LNCaP clone FGC (cell line): ENCODE results near the gene ALG1L2.
"Not testable (repeated sequence)": the region's sequence is repeated elsewhere in the genome, so short reads cannot be mapped to it uniquely, and the experiment has no call there.

ENCODE experiments used
- DNase-seq: peaks from one replicate; pipeline ENCODE4 v3.0.0-alpha.2; 2011; ENCODE audit warnings: low read depth
- H3K4me3 ChIP-seq: 2 replicates; pipeline ENCODE4 v1.5.1; 2011; ENCODE audit warnings: mild to moderate bottlenecking, low read depth, low read length, control low read depth
- TF ChIP-seq, protein P1 (sequence below): IDR thresholded peaks from 2 replicates; pipeline ENCODE4 v1.5.1; 2012; ENCODE audit warnings: mild to moderate bottlenecking; ENCODE audit not compliant: control insufficient read depth, insufficient read depth; ENCODE audit errors: extremely low read depth

ALG1L2 gene

DNA sequence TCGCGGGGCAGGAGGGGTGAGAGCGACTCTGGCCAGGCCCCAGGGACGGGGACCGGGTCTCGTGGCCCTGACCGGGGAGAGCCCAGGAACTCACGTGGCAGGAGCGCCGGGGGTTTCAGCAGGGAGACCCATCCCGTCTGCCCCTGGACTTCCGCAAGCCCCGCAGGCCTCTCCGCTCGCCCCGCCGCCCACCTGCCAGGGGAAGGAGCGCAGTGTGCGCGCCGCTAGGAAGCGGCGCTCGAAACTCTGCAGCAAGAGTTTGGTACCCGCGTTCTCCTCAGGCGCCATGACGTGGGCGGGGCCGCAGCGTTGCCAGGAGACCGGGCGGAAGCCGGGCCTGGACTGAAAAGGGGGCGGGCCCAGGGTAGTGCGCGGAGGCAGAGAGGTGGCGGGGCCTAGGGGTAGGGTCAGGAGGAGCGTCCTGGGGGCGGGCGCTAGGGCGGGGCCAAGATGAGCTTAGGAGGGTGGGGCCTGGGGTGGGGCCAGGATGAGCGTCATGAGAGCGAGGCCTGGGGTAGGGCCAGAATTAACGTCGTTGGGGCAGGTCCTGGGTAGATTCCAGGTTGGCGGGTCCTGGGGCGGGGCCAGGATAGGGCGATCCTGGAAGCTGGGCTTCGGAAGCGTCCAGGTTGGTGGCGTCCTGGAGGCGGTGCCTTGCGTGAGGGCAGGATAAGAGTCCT, 29.7 kb downstream of the ALG1L2 start:
- DNase-seq, result peak; percentile 84
- TF ChIP-seq, protein P1, sequence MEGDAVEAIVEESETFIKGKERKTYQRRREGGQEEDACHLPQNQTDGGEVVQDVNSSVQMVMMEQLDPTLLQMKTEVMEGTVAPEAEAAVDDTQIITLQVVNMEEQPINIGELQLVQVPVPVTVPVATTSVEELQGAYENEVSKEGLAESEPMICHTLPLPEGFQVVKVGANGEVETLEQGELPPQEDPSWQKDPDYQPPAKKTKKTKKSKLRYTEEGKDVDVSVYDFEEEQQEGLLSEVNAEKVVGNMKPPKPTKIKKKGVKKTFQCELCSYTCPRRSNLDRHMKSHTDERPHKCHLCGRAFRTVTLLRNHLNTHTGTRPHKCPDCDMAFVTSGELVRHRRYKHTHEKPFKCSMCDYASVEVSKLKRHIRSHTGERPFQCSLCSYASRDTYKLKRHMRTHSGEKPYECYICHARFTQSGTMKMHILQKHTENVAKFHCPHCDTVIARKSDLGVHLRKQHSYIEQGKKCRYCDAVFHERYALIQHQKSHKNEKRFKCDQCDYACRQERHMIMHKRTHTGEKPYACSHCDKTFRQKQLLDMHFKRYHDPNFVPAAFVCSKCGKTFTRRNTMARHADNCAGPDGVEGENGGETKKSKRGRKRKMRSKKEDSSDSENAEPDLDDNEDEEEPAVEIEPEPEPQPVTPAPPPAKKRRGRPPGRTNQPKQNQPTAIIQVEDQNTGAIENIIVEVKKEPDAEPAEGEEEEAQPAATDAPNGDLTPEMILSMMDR, result no peak
- peak overlapping the region; percentile 86 for H3K4me3 ChIP-seq

DNA sequence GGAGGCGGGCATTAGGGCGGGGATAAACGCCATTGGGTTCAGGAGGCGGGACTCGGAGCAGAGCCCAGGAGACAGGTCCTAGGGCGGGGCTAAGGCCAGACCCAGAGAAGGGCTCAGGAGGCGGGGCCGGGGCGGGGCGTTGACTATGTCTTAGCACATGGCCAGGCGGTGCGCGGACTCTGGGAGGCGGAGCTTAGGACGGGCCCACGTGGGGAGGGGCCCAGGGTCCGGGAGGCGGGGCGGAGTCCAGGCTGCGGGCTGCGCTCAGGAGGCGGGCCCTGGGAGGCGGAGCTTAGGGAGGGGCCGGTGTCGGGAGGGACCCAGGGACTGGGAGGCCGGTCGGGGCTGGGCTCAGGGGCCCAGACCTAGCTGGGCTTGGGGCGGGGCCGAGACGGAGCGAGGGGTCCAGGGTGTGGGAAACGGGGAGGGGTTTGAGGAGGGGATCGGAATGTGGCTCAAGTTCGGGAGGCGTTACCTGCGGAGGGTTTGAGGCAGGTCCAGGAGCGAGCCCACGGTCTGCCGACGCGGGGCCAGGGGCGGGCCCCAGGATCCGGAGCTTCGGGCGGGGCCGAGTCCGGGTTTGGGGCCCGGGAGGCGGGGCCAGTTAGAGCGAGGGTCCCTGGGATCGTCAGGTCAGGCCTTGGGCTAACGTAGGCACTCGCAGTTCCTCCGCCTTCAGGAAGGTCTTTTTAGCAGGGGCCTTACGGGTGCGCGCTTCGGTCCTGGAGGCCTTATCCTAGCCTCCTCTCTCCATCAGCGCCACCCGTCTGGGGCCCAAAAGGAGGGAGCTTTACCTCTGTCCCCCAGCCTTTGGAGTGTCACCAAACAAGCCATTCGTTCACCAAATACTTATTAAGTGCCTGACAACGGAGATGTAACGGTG, 30.5 kb downstream of the ALG1L2 start:
- H3K4me3 ChIP-seq, result peak overlapping the region; percentile 43
- not testable (repeated sequence) for DNase-seq

DNA sequence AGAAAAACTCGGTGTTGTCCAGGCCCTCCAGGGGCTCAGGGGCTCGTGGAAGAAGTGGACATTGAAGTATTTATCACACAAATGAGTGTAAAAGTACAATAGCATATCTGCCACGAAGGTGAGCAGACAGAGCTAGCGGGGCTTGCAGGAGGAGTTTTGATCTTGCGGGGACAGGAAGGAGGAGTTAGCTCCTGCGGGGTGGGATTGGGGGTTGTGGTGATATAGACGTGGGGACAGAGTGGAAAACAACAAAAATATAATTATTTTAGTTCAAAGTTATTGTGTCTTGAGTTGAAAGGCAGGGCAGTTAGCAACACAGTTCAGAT, 31.1 kb downstream of the ALG1L2 start:
- not testable (repeated sequence) for DNase-seq
- peak overlapping the region; percentile 43 for H3K4me3 ChIP-seq

DNA sequence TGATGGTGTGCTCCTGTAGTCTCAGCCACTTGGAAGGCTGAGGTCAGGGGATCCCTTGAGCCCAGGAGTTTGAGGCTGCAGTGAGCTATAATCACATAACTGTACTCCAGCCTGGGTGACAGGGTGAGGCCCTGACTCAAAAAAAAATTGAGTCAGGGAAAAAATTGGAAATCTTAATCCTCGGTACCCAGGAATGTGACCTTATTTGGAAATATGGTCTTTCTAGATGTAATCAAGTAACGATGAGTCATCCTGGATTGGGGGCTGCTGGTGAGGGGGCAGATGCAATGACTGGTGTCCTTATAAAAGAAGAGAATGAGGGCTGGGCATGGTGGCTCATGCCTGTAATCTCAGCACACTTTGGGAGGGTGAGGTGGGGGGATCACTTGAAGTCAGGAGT, 33.8 kb downstream of the ALG1L2 start:
- DNase-seq, H3K4me3 ChIP-seq: not testable (repeated sequence)

DNA sequence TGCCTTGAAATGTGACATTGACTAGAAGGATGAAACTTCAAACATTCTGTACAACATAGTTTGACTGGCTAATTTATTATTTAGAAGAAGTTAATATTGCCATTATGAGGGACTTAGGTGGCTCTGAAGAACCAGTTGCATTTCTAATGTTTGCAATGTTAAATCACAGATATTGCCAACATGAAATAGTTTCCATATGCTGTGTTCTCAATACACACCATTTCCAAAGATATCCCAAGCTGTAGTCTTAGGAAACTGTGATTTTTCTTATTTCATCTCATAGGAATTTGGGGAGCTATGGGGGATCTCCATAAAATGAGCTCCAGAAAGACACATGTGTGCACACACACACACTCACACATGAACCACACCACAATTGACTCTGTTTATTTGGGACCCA, 36.3 kb downstream of the ALG1L2 start:
- TF ChIP-seq, protein P1, result no peak
- H3K4me3 ChIP-seq, result no peak overlapping the region
- DNase-seq, result no peak

DNA sequence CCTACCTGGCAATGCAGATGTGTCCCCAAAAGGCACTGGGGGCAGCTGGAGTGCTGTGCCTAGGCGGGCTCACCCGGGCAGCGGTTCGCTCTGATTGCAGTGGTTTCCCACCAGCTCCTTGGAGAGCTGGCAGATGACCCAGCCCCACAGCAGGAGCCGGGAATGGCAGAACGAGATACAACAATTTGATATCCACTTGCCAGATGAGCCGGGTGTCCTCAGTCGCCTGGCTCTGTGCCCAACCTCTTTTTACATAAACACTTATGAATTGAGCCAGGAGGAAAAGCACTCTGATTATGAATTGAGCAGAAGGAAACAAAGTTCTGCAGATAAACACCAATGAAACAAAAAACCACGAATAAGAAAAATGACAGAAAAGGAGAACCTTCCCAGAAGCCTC, 38.2 kb downstream of the ALG1L2 start:
- H3K4me3 ChIP-seq, result not testable (repeated sequence)
- DNase-seq, result peak; percentile 64

DNA sequence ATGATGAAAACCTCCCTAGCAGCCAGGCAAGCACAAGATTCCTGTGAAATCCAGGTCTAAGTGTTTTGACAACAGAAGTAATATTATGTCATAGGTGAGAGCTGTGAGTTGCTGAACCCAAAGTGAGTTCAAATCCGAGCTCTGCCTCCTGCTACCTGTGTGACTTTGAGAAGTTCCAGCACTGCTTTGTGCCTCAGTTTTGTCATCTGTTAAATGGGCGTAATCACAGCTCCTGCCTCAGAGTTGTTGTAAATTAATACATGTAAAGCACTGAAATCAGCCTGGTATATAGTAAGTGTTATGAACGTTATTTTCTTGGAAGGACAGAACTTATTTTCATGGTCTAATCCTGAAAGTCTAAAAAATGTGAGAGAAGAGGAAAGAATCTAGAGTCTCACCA, 38.7 kb downstream of the ALG1L2 start:
- not testable (repeated sequence) for H3K4me3 ChIP-seq, DNase-seq

DNA sequence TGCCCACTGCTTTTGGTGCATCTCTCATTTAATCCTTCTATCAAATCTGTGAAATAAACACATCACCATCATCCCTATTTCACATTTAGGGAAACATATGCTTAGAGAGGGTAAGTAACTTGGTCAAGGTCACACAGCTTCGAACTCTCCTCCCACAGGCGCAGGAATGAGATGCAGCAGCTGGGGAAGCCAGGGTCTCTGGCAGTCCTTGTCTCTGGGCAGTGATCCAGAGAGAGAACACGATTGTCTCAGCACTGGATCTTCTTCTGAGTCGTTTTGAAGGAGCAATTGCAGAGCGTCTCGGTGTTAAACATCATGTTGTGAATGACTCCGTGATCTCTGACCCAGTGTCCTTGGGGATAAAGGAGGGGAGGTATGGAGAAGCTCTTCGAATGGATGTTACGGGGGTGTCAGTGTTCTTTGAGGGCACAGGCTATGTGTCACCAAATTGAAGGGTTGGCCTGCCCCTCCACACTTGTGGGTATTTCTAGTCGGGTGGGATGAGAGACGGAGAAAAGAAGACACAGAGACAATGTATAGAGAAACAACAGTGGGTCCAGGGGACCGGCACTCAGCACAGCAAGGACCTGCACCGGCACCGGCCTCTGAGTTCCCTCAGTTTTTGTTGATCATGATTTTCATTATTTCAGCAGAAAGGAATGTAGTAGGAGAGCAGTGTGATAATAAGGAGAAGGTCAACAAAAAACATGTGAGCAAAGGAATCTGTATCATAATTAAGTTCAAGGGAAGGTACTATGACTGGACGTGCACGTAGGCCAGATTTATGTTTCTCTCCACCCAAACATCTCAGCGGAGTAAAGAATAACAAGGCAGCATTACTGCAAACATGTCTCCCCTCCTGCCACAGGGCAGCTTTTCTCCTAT, 41.5 kb downstream of the ALG1L2 start:
- DNase-seq, result not testable (repeated sequence)

DNA sequence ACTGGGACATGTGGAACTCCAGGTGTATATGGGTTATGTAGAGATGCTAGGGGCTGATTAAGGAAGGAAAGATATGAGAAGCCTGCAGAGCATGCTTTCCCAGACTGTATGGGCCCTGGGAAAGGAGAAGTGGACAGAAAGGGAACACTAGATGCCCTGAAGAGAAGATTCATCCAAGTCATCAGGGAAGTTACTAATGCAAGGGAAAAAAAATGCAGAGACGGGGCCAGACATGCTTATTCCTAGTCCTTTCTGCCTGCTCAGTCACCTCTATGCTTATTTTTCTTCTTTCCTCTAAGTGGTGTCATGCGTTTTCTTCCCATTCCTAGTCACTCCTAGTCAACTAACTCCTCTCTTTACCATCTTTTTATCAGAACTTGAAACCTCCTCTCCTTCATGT, 43.8 kb downstream of the ALG1L2 start:
- not testable (repeated sequence) for H3K4me3 ChIP-seq, DNase-seq

More for the DNA sequence above, 41.5 kb downstream of the ALG1L2 start:
- not testable (repeated sequence) for H3K4me3 ChIP-seq

DNA sequence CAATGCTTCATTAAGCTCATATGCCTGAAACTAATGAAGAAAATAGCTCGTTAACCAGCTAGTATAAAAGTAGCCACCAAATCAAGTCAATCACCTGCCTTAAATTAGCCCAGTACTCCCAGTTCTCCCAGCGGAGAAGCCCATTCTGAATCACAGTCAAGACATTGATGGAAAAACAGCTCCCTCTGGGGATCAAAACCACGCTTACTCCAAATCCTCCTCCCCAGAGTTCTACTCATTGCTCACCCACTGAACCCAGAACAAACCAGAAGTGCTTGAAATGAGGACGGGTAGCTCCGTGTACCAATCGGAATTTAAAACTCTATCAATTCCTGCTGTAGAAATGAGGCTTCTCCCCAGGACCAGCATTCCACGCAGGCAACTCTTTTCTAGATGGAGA, 54.7 kb downstream of the ALG1L2 start:
- not testable (repeated sequence) for DNase-seq, H3K4me3 ChIP-seq

DNA sequence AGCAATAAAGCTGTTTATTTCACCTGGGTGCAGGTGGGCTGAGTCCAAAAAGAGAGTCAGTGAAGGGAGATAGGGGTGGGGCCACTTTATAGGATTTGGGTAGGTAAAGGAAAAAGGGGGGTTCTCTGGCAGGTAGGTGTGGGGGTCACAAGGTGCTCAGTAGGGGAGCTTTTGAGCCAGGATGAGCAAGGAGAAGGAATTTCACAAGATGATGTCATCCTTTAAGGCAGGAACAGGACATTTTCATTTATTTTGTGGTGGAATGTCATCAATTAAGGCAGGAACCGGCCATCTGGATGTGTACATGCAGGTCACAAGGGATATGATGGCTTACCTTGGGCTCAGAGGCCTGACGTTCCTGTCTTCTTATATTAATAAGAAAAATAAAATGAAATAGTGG, 56.1 kb downstream of the ALG1L2 start:
- not testable (repeated sequence) for DNase-seq, H3K4me3 ChIP-seq

DNA sequence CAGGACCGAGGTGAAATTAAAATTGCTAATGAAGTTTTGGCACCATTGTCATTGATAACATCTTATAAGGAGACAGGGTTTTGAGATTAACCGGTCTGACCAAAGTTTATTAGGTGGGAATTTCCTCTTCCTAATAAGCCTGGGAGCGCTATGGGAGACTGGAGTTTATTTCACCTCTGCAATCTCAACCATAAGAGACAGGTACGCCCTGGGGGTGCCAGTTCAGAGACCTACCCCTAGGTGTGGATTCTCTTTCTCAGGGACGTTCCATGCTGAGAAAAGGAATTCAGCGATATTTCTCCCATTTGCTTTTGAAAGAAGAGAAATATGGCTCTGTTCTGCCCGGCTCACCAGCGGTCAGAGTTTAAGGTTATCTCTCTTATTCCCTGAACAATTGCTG, 57.4 kb downstream of the ALG1L2 start:
- not testable (repeated sequence) for DNase-seq, H3K4me3 ChIP-seq

DNA sequence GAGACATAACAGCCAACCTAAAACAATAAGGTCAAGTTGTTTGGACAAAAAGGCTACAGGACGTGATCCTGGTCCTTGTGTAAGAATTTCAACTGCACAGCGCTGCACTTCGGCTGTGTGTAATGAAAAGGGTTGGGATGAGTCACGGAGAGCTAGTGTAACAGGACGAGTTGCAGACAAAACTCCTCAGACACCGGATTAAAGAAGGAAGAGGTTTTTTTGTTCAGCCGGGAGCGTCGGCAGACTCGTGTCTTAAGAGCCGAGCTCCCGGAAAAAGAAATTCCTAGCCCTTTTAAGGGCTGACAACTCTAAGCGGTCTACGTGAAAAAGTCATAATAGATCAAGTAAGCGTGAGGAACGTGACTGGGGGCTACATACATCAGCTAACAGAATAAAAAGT, 59.1 kb downstream of the ALG1L2 start:
- DNase-seq, H3K4me3 ChIP-seq: not testable (repeated sequence)
